Keratinocyte (primary cell): Measurements from ENCODE around the gene SC5D. TPM values are rescaled to one million over a fixed set of nuclear protein-coding genes. Genes with fewer than 3 reads are reported as not detected.

Experiments
- DNase-seq: peaks from one replicate; pipeline ENCODE4 v3.0.0-alpha.2; 2011; ENCODE audit warnings: low read depth, missing footprints, low spot score
- FAIRE-seq: peaks from 2 replicates; lab custom pipeline; 2011; peaks lifted over from hg19 to GRCh38; lab: Jason Lieb, UNC
- H2AFZ ChIP-seq: 2 replicates; pipeline ENCODE4 v1.6.0; 2012; ENCODE audit warnings: low read length, control low read depth, inconsistent platforms; ENCODE audit not compliant: control insufficient read depth
- H3K27ac ChIP-seq: 2 replicates; pipeline ENCODE4 v1.5.1; 2011; ENCODE audit warnings: low read length; ENCODE audit not compliant: control insufficient read depth, insufficient read depth
- H3K27me3 ChIP-seq: 3 replicates; pipeline ENCODE4 v1.6.0; 2011; ENCODE audit warnings: low read length; ENCODE audit not compliant: control insufficient read depth, insufficient read depth; ENCODE audit errors: extremely low read depth
- H3K36me3 ChIP-seq, 2 experiments: 2 replicates in 1 of 2; 3 replicates in 1 of 2; pipeline ENCODE4 v1.5.1; 2011; ENCODE audit warnings: low read length in 2 of 2, mild to moderate bottlenecking in 1 of 2; ENCODE audit not compliant: control insufficient read depth in 2 of 2, insufficient read depth in 2 of 2; ENCODE audit errors: extremely low read depth in 1 of 2
- H3K4me1 ChIP-seq: 3 replicates; pipeline ENCODE4 v1.5.1; 2011; ENCODE audit warnings: low read length; ENCODE audit not compliant: control insufficient read depth, insufficient read depth; ENCODE audit errors: extremely low read depth
- H3K4me2 ChIP-seq: 3 replicates; pipeline ENCODE4 v1.6.0; 2011; ENCODE audit warnings: low read depth, low read length; ENCODE audit not compliant: control insufficient read depth, insufficient read depth; ENCODE audit errors: extremely low read depth
- H3K4me3 ChIP-seq, 3 experiments: fragments of 200-600 bp in 1 of 3; sonication (generic) in 1 of 3; 2 replicates in 2 of 3; 3 replicates in 1 of 3; pipeline ENCODE4 v1.5.1; 2011 to 2016; ENCODE audit warnings: low read length in 3 of 3, mild to moderate bottlenecking in 3 of 3, control low read depth in 2 of 3, inconsistent platforms in 1 of 3, low read depth in 1 of 3, mixed read lengths in 1 of 3, mixed run types in 1 of 3, moderate library complexity in 1 of 3; ENCODE audit not compliant: control insufficient read depth in 2 of 3, insufficient read depth in 2 of 3; ENCODE audit errors: extremely low read depth in 1 of 3
- H3K79me2 ChIP-seq: 2 replicates; pipeline ENCODE4 v1.6.0; 2012; ENCODE audit warnings: low read length; ENCODE audit not compliant: control insufficient read depth, insufficient read depth
- H3K9ac ChIP-seq: 3 replicates; pipeline ENCODE4 v1.6.0; 2011; ENCODE audit warnings: low read length; ENCODE audit not compliant: control insufficient read depth, insufficient read depth; ENCODE audit errors: extremely low read depth
- H3K9me1 ChIP-seq: 3 replicates; pipeline ENCODE4 v1.6.0; 2011; ENCODE audit warnings: low read length; ENCODE audit not compliant: control insufficient read depth, insufficient read depth; ENCODE audit errors: extremely low read depth
- H3K9me3 ChIP-seq: 2 replicates; pipeline ENCODE4 v1.5.1; 2012; ENCODE audit warnings: low read depth, low read length; ENCODE audit not compliant: control insufficient read depth
- H4K20me1 ChIP-seq: 3 replicates; pipeline ENCODE4 v1.6.0; 2011; ENCODE audit warnings: low read length; ENCODE audit not compliant: control insufficient read depth, insufficient read depth; ENCODE audit errors: extremely low read depth
- CTCF ChIP-seq, 3 experiments: IDR thresholded peaks in 1 of 3; conservative IDR thresholded peaks in 1 of 3; optimal IDR thresholded peaks in 1 of 3; 2 replicates in 2 of 3; 3 replicates in 1 of 3; pipeline versions ENCODE3 to v1.5.1; 2011; ENCODE audit warnings: low read length in 3 of 3, mild to moderate bottlenecking in 3 of 3, moderate library complexity in 2 of 3, control low read depth in 1 of 3, inconsistent platforms in 1 of 3; ENCODE audit not compliant: insufficient read depth in 2 of 3; ENCODE audit errors: extremely low read depth in 1 of 3
- EZH2 ChIP-seq: IDR thresholded peaks from one replicate; pipeline ENCODE4 v1.6.1; 2012; ENCODE audit warnings: inconsistent platforms, mild to moderate bottlenecking, low read length, moderate library complexity
- dilution Hi-C: fragments of 300-500 bp; cut with MboI; formaldehyde crosslinking; loops from one replicate; pipeline ENCODE4 v1.7.0; 2020; ENCODE audit warnings: low sequenced_read_pairs; ENCODE audit not compliant: extremely low pct_ligation_motif_present
- polyA plus RNA-seq, 5 experiments: library from polyadenylated mRNA; depleted of rRNA in 3 of 5; stranded (reverse) in 3 of 5; stranded (forward) in 1 of 5; unstranded in 1 of 5; fragments of >200 nt; gene quantifications; 1 replicate in 1 of 5; 2 replicates in 3 of 5; 3 replicates in 1 of 5; pipeline versions ENCODE4 v1.2.1 to v1.2.3, GENCODE V29; 2011 to 2012; ENCODE audit warnings: missing spikeins in 2 of 5, low read depth in 1 of 5, low replicate concordance in 1 of 5

Gene SC5D
- polyA plus RNA-seq, 1 donor (not counting 4 experiments of a cell fraction or from before 2014, with no cell fraction given), result 273 TPM

GRCh38 chr11:121344824-121345223 is 52.3 kb downstream of the SC5D start:
- Histone ChIP-seq H3K79me2 (no peaks in the 10 kb centered on the region), H2AFZ (no peak overlapping the region), H3K36me3 (no peaks in the 10 kb centered on the region), H3K9me1 (no peaks in the 10 kb centered on the region), H3K9me3 (no peaks in the 10 kb centered on the region), H4K20me1 (no peaks in the 10 kb centered on the region), H3K27ac (no peak overlapping the region), H3K27me3 (no peaks in the 10 kb centered on the region), H3K4me3 (no peak overlapping the region), H3K4me2 (no peak overlapping the region), H3K9ac (no peak overlapping the region), H3K4me1 (no peaks in the 10 kb centered on the region)
- DNase-seq (no peak), FAIRE-seq (no peak)
- TF ChIP-seq CTCF (optimal IDR thresholded peaks at IDR 0.05 in 1 of 3, IDR thresholded peaks at IDR 0.05 in 1 of 3, conservative IDR thresholded peaks at IDR 0.05 in 1 of 3; ENCODE audit: extremely low read depth in 1 of 3, insufficient read depth in 2 of 3, low read length in 3 of 3) (no peak), EZH2 (no peak)
- dilution Hi-C loops, result no loop called here

- Histone ChIP-seq H3K9me3 (no peaks in the 10 kb centered on the region), H3K9me1 (no peaks in the 10 kb centered on the region), H3K4me2 (no peak overlapping the region), H3K4me1 (no peaks in the 10 kb centered on the region), H2AFZ (no peak overlapping the region), H4K20me1 (no peaks in the 10 kb centered on the region), H3K9ac (no peak overlapping the region), H3K4me3 (no peak overlapping the region), H3K79me2 (no peaks in the 10 kb centered on the region), H3K36me3 (no peaks in the 10 kb centered on the region), H3K27ac (no peak overlapping the region), H3K27me3 (peaks cover 3% of the 10 kb centered on the region)
- dilution Hi-C loops, result no loop called here
- FAIRE-seq, result no peak
- no peak for TF ChIP-seq CTCF (optimal IDR thresholded peaks at IDR 0.05 in 1 of 3, IDR thresholded peaks at IDR 0.05 in 1 of 3, conservative IDR thresholded peaks at IDR 0.05 in 1 of 3; ENCODE audit: extremely low read depth in 1 of 3, insufficient read depth in 2 of 3, low read length in 3 of 3)
- TF ChIP-seq EZH2, result no peak
- no peak for DNase-seq
Observed at GRCh38 chr11:121347094-121347493, 54.5 kb downstream of the SC5D start.
